SK-N-SH (cell line): ENCODE measurements around the gene ZFP57. TPM values are rescaled to one million over a fixed set of nuclear protein-coding genes. Genes with fewer than 3 reads are reported as not detected.

Source experiments
- CTCF ChIA-PET: fragments of 300-600, 350-600 bp; formaldehyde crosslinking; extraction: SDS; loops from one replicate; lab custom pipeline; 2021; lab: Yijun Ruan, JAX
- POLR2A ChIA-PET: fragments of 350-600 bp; sonication (Branson Sonifier 250); formaldehyde crosslinking; extraction: SDS; loops from one replicate; lab custom pipeline; 2020; ENCODE audit warnings: antibody characterized with exemption, inconsistent platforms; lab: Yijun Ruan, JAX
- DNase-seq: peaks from one replicate; pipeline ENCODE4 v3.0.0; 2012
- H2AFZ ChIP-seq: fragments of 200-600 bp; sonication (generic); 2 replicates; pipeline ENCODE4 v1.8.1; 2016; ENCODE audit warnings: antibody characterized with exemption, mild to moderate bottlenecking, low read depth
- H3F3A ChIP-seq: fragments of 200-600 bp; sonication (generic); replicated peaks from 2 replicates; pipeline ENCODE3; 2016; ENCODE audit warnings: antibody characterized with exemption, mild to moderate bottlenecking; ENCODE audit not compliant: insufficient read depth
- H3K27ac ChIP-seq, 2 experiments: fragments of 200-500 bp in 1 of 2; fragments of 200-600 bp in 1 of 2; sonication (Bioruptor generic) in 1 of 2; sonication (generic), shearing (Covaris generic) in 1 of 2; 2 replicates each; pipeline versions ENCODE4 v1.5.1 to v1.6.1; 2014 to 2016; ENCODE audit warnings: low read depth in 2 of 2, inconsistent platforms in 1 of 2, low read length in 1 of 2, mild to moderate bottlenecking in 1 of 2, mixed read lengths in 1 of 2
- H3K27me3 ChIP-seq: fragments of 200-600 bp; sonication (generic), shearing (Covaris generic); 2 replicates; pipeline ENCODE4 v1.6.1; 2016; ENCODE audit warnings: mixed run types; ENCODE audit not compliant: insufficient read depth
- H3K36me3 ChIP-seq, 2 experiments: fragments of 200-500 bp in 1 of 2; fragments of 200-600 bp in 1 of 2; sonication (Bioruptor generic) in 1 of 2; sonication (generic) in 1 of 2; replicated peaks in 1 of 2; 2 replicates each; pipeline versions ENCODE3 to v1.5.1; 2014 to 2016; ENCODE audit warnings: low read length in 1 of 2, mild to moderate bottlenecking in 1 of 2; ENCODE audit not compliant: insufficient read depth in 2 of 2, control insufficient read depth in 1 of 2
- H3K4me1 ChIP-seq, 2 experiments: fragments of 200-500 bp in 1 of 2; fragments of 200-600 bp in 1 of 2; sonication (Bioruptor generic) in 1 of 2; sonication (generic), shearing (Covaris generic) in 1 of 2; 2 replicates each; pipeline versions ENCODE4 v1.5.1 to v1.6.1; 2014 to 2016; ENCODE audit warnings: low read depth in 1 of 2, low read length in 1 of 2, mixed run types in 1 of 2; ENCODE audit not compliant: insufficient read depth in 2 of 2, control insufficient read depth in 1 of 2
- H3K4me2 ChIP-seq: fragments of 200-600 bp; sonication (generic), shearing (Covaris generic); 2 replicates; pipeline ENCODE4 v1.6.1; 2017; ENCODE audit warnings: mixed run types
- H3K4me3 ChIP-seq, 2 experiments: fragments of 200-500 bp in 1 of 2; fragments of 200-600 bp in 1 of 2; sonication (Bioruptor generic) in 1 of 2; sonication (generic), shearing (Covaris generic) in 1 of 2; 2 replicates each; pipeline versions ENCODE4 v1.5.1 to v1.8.1; 2014 to 2016; ENCODE audit warnings: low read depth in 2 of 2, inconsistent platforms in 1 of 2, low read length in 1 of 2, mild to moderate bottlenecking in 1 of 2, mixed read lengths in 1 of 2, moderate library complexity in 1 of 2
- H3K79me2 ChIP-seq: fragments of 200-600 bp; sonication (generic); 2 replicates; pipeline ENCODE4 v1.8.1; 2017; ENCODE audit warnings: mild to moderate bottlenecking; ENCODE audit not compliant: insufficient read depth
- H3K9ac ChIP-seq: fragments of 200-600 bp; sonication (generic); 2 replicates; pipeline ENCODE4 v1.6.1; 2017; ENCODE audit warnings: mixed run types
- H3K9me2 ChIP-seq: fragments of 200-600 bp; sonication (generic); 2 replicates; pipeline ENCODE4 v1.6.1; 2017; ENCODE audit warnings: mixed run types
- H3K9me3 ChIP-seq: fragments of 200-600 bp; sonication (generic); 2 replicates; pipeline ENCODE4 v1.6.1; 2017; ENCODE audit warnings: mixed run types, mild to moderate bottlenecking, moderate library complexity
- H4K20me1 ChIP-seq: fragments of 200-600 bp; sonication (generic); 2 replicates; pipeline ENCODE4 v1.6.1; 2017; ENCODE audit warnings: mild to moderate bottlenecking, mixed run types; ENCODE audit not compliant: insufficient read depth
- CHD2 ChIP-seq: fragments of 150-350 bp; IDR thresholded peaks from 2 replicates; pipeline ENCODE4 v1.6.1; 2018; ENCODE audit warnings: low read length; ENCODE audit not compliant: partially characterized antibody
- CTCF ChIP-seq: fragments of 200-600 bp; sonication (generic); IDR thresholded peaks from 2 replicates; pipeline ENCODE4 v1.6.1; 2017; ENCODE audit warnings: antibody characterized with exemption, mild to moderate bottlenecking, moderate library complexity
- JUND ChIP-seq: IDR thresholded peaks from 2 replicates; pipeline ENCODE4 v1.4.0; 2012
- NRF1 ChIP-seq: IDR thresholded peaks from 2 replicates; pipeline ENCODE4 v1.6.1; 2012; ENCODE audit warnings: low read depth, mild to moderate bottlenecking, low read length
- RAD21 ChIP-seq: IDR thresholded peaks from 2 replicates; pipeline ENCODE4 v1.6.1; 2012; ENCODE audit warnings: mild to moderate bottlenecking, low read length
- SIN3A ChIP-seq: IDR thresholded peaks from 2 replicates; pipeline ENCODE4 v1.6.1; 2012; ENCODE audit warnings: low read depth, mild to moderate bottlenecking, low read length, moderate library complexity, borderline replicate concordance
- TAF1 ChIP-seq: IDR thresholded peaks from 2 replicates; pipeline ENCODE4 v1.6.1; 2012; ENCODE audit warnings: low read depth, mild to moderate bottlenecking, low read length, moderate library complexity, borderline replicate concordance
- USF2 ChIP-seq: fragments of 150-350 bp; IDR thresholded peaks from 2 replicates; pipeline ENCODE4 v1.6.1; 2017; ENCODE audit warnings: antibody characterized with exemption, low read length, low read depth, borderline replicate concordance
- WGBS: methylation state at CpG from one replicate; pipeline ENCODE4 v1.1.6; 2017; ENCODE audit warnings: low lambda C conversion rate; 5-methylcytosine and 5-hydroxymethylcytosine counted together
- polyA plus RNA-seq, 3 experiments: library from polyadenylated mRNA; depleted of rRNA; stranded (reverse); fragments of >200 nt; gene quantifications; 2 replicates each; pipeline ENCODE4 v1.2.3, GENCODE V29; 2012
- TF ChIP-seq, protein P1 (sequence below): IDR thresholded peaks from 2 replicates; pipeline ENCODE4 v1.4.0; 2012; ENCODE audit warnings: low read depth, borderline replicate concordance
- TF ChIP-seq, protein P2 (sequence below): IDR thresholded peaks from 2 replicates; pipeline ENCODE4 v1.4.0; 2012; ENCODE audit warnings: low read depth, borderline replicate concordance

ZFP57 gene
- polyA plus RNA-seq, 1 of the 3 experiments (the other 2 are of a cell fraction) = not detected

- Histone ChIP-seq H3K9me2 (no peaks in the 10 kb centered on the region), H3K9ac (no peak overlapping the region), H3K79me2 (no peaks in the 10 kb centered on the region), H3K4me1 (no peaks in the 10 kb centered on the region), H2AFZ (no peak overlapping the region), H3K9me3 (no peaks in the 10 kb centered on the region), H3K4me3 (no peak overlapping the region), H3K27ac (no peak overlapping the region), H3K36me3 (no peaks in the 10 kb centered on the region), H3F3A (no peaks in the 10 kb centered on the region), H4K20me1 (no peaks in the 10 kb centered on the region), H3K27me3 (no peaks in the 10 kb centered on the region; the same call in 1 of the 2 replicates), H3K4me2 (no peak overlapping the region)
- WGBS = 3% methylated on average over 3 of the region's 3 CpGs
- no peak for DNase-seq
- POLR2A ChIA-PET = no interaction called here
- CTCF ChIA-PET = no interaction called here
- no peak for TF ChIP-seq USF2
- TF ChIP-seq, protein P1, sequence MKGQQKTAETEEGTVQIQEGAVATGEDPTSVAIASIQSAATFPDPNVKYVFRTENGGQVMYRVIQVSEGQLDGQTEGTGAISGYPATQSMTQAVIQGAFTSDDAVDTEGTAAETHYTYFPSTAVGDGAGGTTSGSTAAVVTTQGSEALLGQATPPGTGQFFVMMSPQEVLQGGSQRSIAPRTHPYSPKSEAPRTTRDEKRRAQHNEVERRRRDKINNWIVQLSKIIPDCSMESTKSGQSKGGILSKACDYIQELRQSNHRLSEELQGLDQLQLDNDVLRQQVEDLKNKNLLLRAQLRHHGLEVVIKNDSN = no peak
Measured at GRCh38 chr6:29694637-29695036, 13.7 kb upstream of the ZFP57 start.

DNA sequence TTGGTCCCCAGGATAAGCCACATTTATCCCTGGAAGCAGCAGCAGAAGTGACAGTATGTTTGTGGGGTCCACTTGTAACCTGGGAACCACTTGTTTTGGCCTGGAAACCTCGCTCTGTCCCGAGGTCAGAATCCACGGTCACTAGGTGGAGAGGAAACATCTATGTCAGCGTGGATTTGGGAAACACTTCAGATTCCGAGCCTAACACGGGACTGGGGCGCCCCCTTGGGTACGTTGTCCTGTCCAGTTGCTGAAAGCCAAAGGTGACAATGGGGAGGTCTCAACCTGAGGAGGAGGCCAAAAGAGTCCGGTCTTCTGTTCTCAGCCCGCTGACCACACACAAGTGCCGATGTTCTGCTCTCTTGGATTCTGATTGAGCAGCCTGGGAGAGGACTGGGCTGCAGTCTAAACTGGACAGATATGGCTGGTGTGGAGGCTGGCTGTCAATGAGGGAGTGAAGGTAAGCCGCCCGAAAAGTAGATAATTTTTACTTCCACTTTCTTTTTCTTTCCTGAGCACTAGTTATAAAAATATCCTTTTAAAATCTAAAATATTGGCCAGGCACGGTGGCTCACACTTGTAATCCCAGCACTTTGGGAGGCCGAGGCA lies 4.9 kb upstream of the ZFP57 start:
- peaks cover 18% of the 10 kb centered on the region for H3K27me3 ChIP-seq
- 10% methylated on average over 13 of the region's 15 CpGs for WGBS
- H3K9ac ChIP-seq = no peak overlapping the region
- H3K36me3 ChIP-seq = no peaks in the 10 kb centered on the region
- H3F3A ChIP-seq = no peaks in the 10 kb centered on the region
- no peak overlapping the region for H3K27ac ChIP-seq
- peak overlapping the region in 1 of 2 experiments; percentile 39; a peak in 2 of 4 replicates for H3K4me3 ChIP-seq
- no peak overlapping the region for H2AFZ ChIP-seq
- no peak for TF ChIP-seq NRF1
- peak; percentile 18; the same call in 1 of the 2 replicates for TF ChIP-seq RAD21
- no peak for TF ChIP-seq JUND
- no peak for TF ChIP-seq SIN3A
- TF ChIP-seq, protein P2, sequence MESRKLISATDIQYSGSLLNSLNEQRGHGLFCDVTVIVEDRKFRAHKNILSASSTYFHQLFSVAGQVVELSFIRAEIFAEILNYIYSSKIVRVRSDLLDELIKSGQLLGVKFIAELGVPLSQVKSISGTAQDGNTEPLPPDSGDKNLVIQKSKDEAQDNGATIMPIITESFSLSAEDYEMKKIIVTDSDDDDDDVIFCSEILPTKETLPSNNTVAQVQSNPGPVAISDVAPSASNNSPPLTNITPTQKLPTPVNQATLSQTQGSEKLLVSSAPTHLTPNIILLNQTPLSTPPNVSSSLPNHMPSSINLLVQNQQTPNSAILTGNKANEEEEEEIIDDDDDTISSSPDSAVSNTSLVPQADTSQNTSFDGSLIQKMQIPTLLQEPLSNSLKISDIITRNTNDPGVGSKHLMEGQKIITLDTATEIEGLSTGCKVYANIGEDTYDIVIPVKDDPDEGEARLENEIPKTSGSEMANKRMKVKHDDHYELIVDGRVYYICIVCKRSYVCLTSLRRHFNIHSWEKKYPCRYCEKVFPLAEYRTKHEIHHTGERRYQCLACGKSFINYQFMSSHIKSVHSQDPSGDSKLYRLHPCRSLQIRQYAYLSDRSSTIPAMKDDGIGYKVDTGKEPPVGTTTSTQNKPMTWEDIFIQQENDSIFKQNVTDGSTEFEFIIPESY = no peak
- TF ChIP-seq CHD2 = no peak
- TF ChIP-seq CTCF = peak; percentile 27
- no peak for TF ChIP-seq TAF1
- H3K4me2 ChIP-seq = peak overlapping the region; percentile 37
- no peaks in the 10 kb centered on the region for H3K9me3 ChIP-seq
- POLR2A ChIA-PET = no interaction called here
- no peak for DNase-seq
- H3K79me2 ChIP-seq = no peaks in the 10 kb centered on the region
- no peaks in the 10 kb centered on the region for H3K4me1 ChIP-seq
- no peaks in the 10 kb centered on the region for H3K9me2 ChIP-seq
- no peaks in the 10 kb centered on the region for H4K20me1 ChIP-seq
- CTCF ChIA-PET = no interaction called here
